Umbilical cord (tissue), 2 donors: Measurements from ENCODE around the gene TMEM212. TPM values are rescaled to one million over a fixed set of nuclear protein-coding genes. Genes with fewer than 3 reads are reported as not detected.
A peak's percentile ranks its signal among the peaks of the same experiment; 100 is the strongest.

Experiments
- DNase-seq: peaks from one replicate; pipeline ENCODE4 v3.0.0-alpha.2; 2015; ENCODE audit warnings: low spot score
- total RNA-seq: library from RNA; depleted of rRNA; stranded (reverse); fragments of >200 nt; gene quantifications from one replicate; pipeline ENCODE4 v1.2.3, GENCODE V29; 2014; ENCODE audit warnings: low replicate concordance; ENCODE audit not compliant: insufficient read depth

The TMEM212 gene
- total RNA-seq, 1 donor from 2014 or later, result 1.7 TPM

DNA sequence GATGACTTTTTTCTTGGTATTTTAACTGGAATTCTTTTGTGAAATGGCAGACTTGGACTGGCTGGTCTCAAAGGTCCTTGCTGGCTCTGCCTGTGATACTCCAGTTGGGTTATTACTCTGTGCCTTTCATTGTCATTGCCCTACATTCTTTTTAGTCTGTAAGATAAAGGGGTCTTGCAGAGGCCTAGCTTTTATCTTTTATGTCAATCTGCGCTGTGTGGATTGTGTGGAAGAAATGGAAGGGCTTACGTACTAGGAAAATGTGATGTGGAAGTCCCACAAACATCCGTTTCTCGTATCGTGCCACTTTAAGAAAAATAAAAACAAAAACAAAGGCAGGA lies 8.7 kb upstream of the TMEM212 start:
- no peak for DNase-seq

DNA sequence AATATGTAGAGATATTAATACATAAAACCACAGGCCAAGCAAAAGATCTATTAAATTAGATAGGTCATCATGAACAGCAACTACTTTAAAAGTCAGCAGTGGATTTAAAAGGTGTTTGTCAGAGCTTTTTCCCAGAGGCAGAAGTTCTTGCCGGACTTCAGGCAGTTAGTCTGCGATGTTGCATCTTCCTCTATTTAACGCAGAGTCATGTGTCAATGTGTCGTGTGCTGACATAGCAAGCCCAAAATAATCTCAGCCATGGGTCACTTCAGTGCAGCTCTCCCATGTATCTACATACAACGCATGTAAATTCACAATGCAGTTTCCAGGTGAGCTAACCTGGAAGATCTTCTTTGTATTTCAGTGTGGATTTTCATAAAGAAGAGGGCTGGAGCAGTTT lies 8.0 kb upstream of the TMEM212 start:
- no peak for DNase-seq

DNA sequence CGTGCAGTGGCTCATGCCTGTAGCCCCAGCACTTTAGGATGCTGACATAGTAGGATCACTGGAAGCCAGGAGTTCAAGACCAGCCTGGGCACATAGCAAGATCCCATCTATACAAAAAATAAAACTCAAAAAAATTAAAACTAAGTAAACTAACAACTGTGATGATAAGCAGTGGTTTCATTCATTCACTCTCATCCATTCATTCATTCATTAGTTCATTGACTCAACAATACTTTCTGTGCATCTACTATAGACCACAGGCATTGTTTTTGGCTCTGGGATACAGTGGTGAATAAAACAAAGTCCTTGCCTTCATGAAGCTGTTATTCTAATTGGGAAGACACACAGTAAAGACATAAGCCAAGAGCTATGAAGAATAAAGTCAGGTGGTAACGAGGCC lies 7.5 kb upstream of the TMEM212 start:
- DNase-seq, result no peak

DNA sequence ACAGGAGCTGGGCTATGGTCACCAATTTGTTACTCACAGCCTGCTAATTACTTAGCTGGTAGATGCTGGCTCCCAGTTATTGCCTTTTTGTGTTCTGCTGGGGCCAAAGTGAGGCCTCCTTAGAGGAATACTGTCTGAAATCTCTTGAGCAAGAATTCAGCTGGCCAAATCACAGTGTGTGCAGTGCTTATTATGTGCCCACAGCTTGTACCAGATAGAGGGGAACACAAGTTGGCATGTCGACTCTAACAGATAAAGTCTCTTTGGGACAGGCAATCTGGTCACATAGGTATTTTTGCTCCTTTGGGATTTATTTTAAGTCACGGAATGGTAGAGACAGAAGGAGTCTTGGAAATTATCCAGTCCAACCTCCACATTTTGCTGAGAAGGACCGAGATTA lies 6.3 kb upstream of the TMEM212 start:
- no peak for DNase-seq

DNA sequence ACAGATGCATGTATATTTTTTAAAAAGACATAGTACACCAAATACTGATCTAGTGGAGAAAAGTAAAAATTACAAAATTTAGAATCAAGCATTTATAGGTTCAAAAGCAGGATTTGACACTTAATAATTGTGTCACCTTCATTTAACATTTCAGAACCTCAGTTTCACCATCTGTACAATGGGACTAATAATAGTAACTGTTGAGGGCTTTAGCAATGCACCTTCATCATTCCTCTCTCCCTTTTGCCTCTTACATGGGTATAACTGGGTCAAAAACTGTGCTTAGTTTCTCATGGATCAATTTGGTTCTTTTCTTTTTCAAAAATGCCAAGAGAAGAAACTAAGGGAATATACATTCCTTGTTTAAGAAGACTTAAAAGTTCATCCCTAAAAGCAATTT lies 5.5 kb upstream of the TMEM212 start:
- no peak for DNase-seq

DNA sequence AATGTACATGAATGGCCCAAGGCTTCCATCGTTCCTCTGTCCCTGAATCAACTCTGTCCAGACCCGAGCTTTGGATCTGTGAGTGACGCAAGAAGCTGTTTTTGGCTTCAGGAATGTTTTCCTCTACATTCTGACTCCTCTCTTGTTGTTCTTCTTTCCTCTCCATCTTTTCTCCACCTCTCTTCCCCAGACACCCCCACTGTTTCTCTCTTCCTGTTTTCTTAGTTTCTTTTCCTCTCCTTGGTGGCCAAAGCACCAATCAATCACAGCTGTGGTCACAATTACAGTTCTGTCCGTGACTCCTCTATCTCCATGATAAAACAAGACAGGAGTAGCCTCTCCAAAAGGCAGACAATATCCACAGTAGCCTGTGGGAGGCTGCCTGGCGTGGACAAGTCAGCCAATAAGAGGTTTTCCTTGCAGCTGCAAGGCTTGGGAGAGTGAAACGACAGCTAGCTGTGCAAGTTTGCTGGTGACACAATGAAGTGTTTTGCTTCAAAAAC lies 4.9 kb upstream of the TMEM212 start:
- peak; percentile 90 for DNase-seq

DNA sequence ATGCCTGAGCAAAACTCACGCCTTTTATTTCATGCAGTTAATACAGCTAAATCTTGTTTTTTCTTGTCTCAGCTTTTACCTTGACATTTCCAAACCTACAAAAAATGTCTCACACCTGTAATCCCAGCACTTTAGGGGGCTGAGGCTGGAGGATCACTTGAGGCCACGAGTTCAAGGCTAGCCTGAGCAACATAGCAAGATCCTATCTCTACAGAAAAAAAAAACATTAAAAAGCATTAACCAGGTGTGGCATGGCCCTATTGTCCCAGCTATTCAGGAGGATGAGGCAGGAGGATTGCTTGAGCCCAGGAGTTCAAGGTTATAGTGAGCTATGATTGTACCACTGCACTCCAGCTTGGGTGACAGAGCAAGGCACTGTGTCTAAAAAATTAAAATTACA lies 3.9 kb upstream of the TMEM212 start:
- DNase-seq, result no peak

DNA sequence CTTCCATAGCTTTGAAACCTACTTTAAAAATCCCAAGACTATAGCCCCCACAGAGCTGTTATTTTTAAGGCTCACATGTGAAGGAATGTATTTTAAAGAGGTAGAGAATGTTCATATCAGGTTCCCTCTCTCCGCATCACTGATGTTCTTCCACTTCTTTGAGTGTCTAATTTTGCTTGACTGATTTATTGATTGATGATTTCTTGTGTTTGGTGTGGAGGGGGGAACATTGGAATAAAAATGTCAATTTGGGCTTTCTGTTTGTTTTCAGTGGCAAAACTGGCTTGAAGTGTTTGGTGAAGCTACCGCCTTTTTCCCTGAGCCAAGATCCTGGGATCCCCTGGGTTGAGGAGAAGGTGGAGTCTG lies 2.7 kb upstream of the TMEM212 start:
- no peak for DNase-seq

DNA sequence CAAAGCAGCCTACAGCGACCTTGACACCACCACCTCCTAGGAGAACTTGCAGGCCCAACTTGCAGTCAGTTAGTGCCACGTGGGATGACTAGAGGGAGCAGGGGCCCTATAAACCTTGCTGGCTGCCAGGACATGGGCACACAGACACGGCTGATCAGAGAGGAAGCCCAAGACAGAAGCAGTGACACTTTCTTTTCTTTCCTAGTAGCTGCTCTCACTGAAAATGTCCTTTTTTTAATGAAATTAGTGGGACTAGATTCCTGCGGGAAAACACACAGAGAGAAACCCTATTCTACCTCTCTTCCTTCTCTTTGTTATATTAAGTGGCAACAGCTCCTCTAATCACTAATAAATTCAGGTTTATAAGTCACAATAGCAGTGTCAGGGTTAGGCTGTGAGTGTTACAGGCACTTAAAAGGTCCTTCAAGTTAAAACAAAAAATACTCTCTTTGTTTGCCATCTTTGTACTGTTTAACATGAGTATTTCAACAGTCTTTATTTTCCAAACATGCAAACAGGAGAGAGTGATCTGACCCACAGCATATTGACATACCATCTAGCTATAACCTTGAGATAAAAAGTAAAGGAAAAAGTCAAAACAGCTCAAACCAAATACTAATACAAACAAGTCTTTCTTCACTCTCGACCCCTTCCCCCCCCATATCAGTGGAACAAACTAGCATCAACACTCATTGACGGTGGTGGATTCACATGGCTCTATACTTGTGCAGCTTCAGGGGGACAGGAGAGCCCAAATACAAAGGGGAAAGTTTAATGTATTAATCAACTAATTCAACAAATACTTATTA lies 2.1 kb upstream of the TMEM212 start:
- no peak for DNase-seq

DNA sequence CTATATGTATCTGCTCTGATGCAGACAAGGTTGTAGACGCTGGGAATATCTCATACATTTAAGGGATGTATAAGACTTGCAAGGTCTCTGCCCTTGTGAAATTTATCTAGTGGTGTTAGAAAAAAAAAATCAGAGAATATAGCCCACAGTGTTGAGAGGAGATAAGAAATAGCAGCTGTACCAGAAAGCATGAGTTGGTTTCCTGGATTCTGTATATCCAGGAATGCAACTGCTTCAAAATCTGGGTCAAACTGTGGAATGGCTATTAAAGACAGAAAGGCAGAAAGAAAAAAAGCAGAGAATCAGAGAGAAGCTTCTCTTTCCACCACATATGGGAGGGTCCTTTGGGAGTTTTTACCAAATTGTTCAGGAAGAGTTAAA lies 1.5 kb upstream of the TMEM212 start:
- peak; percentile 96 for DNase-seq

DNA sequence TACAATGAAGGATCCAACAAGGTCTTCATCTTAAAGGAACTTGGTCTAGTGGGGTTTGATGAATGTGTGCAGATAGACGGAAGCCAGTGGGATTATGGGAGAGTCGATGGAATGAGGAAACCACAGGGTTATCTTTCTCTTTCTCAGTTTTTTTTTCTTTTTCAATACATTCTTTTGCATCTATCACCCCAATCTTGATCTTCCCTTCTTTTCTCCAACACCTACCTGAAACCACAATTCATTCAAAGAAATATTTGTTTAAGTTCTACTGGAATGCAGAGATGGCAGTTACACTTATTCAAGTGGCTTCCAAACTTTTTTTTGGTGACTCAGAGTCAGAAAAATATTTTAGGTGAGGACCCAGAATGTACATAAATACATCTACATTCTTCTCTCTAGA lies 1.7 kb downstream of the TMEM212 start:
- DNase-seq, result no peak

DNA sequence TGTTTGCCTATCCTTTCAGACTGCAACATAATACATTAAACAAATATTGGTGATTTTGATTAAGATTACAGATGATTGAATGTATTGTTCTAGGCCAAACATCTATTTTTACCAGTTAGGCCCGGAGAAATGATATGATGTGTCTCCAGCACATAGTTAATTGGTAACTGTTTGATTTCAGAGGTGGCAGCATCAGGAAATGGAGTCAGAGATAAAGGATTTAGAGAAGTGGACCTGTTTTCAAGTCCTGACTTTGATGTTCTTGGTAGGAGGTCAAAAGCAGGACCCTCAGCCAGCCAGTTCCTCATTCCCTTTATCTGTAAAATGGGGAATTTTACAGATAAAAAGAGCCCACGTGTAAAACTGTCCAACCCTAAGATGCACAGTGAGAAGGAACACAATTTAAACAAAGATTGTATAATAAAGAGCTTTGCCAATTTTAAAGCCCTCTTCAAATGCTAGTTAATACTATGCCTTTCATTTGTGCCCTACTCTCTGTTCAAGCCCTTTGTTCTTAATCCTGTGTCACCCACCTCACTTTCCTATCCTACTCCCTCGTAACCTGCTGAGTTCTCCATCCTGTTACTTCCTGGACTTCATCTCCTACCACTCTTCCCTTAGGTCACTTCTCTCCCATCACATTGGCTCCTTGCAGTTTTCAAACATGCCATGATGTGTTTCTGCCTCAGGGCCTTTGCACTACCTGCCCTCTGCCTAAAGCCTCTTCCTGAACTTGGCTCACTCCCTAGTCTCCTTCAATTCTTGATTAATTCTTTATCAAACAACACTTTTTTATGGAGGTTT lies 2.5 kb downstream of the TMEM212 start:
- no peak for DNase-seq

DNA sequence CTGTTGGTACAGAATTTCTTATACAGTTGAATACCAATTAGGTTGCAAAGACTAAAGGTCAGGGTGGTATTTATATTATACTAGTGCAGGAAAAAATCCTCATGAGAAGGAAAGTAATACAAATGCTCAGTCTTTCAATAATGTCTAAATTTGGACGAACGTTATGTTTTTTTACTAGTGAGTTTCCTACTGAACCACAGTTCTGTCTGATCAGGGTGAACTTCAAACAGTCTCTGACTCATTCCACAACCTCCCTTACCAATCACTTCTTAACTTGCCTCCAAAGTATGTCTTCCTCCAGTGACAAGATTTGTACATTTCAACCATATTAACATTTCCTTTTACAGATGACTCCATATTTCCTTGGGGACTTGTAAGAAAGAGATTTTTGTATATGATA lies 3.4 kb downstream of the TMEM212 start:
- DNase-seq, result no peak

DNA sequence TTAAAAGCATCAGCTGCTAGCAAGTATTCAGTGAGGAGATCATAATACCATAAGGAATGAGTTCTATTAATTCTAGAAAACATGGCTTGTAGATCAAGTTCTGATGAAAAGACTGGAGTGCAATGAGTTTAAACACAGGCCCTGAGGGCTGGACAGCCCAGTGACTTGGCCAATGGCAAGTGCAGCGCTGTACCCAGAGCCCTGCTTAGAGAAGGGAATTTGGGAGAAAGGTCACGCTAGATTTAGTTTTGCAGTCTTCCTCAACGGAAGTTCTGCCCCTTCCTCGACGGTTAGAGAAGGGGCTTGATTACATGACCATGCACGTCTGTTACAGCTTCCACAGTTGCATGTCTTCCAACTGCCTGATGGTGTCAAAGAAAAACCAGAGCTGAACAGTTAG lies 4.0 kb downstream of the TMEM212 start:
- DNase-seq, result no peak

DNA sequence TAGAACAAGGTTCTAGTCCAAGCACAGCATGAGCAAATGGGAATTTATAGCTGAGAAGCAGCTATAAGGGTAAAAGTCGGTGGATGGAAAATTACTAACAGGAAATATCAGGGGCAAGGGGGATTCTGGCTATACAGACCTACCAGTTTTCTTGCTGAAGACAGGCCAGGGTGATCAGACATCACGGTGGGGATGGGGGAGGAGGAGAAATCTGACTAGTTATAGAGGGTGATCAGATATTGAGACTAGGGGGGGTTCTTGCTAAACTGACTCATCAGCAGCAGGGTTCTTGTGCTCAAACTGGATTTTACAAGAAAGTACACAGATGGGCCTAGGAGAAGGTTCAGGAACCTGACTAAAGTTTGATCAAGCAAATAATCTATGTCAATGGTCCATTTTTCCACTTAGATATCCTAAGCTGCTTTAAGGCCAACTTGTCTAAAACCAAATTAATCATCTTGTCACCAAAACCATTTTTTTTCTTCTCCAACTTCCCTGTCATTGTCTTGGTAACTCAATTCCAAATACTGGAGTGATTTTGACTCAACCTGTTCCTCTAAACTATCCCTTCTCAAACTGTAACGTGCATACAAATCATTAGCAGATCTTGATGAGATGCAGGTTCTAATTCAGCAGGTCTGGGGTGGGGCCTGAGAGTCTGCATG lies 4.6 kb downstream of the TMEM212 start:
- DNase-seq, result no peak

DNA sequence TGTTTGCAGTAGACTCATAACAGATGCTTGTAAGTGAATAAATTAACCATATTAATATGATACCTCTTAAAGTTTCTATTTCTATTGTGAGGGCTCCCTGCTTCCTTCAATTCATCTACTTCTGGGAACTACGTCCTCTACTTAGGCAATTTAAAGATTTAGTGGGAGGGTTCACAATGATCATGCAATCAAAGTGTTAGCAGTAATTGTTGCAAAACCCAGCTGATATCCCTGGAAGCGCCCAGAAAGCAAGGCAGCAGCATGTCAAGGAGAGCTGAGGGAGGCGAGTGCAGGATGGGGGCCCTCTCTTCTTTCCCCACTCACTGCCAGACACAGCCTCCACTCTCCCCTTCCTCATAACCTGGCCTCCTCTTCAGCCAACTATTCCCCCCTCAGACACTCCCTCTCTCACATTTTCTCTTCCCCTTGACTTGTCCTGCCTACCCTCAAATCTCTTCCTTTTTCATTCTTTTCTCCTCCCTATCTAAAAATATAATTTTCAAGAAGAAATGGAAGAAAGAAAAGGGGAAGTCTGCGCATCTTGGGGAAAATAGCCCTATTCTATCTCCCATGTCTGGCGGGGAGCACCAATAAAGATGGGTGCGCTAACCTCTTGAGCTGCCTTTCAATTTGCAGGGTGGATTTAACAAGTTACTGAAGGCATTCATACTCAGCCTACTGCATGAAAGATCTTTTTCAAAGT lies 6.6 kb downstream of the TMEM212 start:
- no peak for DNase-seq

DNA sequence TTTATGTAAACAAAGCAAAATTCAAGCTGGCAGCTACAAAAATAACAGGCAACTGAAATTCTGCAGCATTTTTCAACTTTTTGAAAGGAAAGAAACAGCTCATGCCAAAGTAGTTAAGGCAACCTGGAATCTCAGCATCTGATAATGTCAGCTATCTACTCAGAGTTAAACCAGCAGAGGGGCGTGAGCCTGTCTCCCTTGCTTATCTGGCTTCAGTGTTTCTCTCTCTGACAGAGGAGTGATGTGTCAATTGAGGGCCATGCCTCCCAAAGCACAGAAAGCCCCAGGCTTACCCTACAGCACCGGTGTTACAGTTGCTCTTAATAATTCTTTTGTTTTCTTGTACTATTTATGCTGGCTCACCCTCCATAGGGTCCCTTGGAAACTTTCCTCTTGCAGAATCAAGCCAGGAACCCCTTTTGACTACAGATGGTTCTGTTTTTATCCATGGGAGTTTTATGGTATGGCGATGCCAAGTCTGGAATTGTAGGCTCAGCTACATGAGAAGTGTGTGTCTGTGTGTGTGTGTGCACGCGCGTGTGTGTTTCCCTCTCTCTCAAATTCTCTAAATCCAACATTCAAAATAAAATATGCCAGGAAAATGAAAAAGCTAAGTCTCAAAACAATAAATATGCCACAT lies 7.3 kb downstream of the TMEM212 start:
- peak; percentile 91 for DNase-seq

DNA sequence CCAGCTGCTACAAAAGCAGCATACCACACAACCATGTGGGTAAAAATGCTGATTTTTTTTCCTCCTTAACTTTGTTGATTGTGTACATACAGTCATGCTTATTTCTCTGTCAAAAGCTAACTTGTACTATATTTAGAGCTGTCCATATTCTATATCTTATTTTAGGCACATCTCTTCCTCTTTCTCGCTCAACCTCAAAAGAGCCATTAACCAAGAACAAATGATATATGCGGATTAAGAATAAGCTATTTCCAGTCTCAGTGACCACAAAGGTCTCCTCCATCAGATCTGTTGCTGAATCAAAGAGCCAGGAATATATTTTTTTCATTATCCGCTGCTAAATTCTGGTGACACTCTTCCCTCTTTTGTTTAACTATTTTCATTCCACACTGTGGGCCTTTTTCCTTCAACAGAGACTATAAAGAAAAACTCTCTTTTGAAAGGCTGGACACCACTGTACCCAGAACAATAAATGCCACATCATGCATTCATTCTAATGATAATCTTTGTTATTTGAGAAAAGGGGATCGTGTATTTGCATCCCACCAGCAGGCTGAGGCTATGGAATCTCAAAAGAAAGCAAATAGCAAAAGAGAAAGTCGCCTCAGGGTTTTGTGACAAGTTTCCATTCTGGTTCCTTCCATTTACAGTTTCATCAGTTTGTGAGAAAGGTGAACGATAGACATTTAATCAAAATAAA lies 8.0 kb downstream of the TMEM212 start:
- DNase-seq, result no peak

DNA sequence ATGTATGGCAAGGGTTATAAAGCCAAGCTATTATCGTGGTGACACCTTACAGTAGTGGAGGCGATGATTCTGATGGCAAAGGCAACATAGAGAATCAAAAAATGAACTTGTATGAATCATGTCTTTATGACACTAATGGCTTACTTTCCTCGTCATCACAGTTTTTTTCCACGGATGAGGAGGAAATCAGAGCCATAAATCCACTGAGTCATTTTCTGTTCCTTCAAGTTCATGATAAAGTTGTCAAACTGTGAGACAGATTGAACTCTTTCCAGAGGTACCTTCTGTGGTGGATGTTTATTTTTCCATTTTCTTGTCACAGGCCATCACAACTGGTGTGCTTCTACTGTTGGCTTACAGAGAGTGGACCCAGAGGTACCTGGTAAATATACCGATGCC lies 8.5 kb downstream of the TMEM212 start:
- peak; percentile 80 for DNase-seq

DNA sequence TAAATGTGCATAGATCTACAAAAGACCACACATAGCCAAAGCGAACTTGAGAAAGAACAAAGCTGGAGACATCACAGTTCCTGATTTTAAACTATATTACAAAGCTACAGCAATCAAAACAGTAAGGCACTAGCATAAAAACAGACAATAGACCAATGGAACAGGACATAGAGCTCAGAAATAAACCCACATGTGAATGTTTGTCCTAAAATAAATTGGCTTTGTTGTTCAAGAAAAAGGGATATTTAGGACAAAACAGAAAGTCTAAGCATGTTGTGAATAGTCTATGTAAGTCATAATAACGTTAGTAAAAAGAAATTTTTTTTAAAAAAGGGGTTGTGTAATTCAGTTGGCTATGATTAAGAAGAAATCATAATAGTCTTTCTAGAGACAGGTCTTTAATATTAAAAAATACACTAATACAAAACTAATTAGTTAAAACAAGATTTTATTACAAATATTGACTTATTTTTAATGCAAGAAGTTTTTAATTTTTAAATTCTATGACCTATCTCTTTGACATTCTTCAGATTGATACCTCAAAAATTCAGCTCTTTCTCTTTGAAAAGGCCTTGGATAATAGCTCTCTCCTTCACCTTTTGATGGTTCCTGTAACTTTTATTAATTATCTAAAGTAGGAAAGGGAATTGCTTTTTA lies 11.6 kb downstream of the TMEM212 start:
- no peak for DNase-seq
